CMK (cell line): ENCODE data around the gene BDH1.
"Not testable (repeated sequence)": the region's sequence is repeated elsewhere in the genome, so short reads cannot be mapped to it uniquely, and the experiment has no call there.

ENCODE experiments used
- DNase-seq: peaks from one replicate; pipeline ENCODE4 v3.0.0-alpha.2; 2010; ENCODE audit warnings: low read depth

BDH1 gene

GRCh38 chr3:197486861-197487260 lies 68.9 kb downstream of the BDH1 start:
- DNase-seq = no peak

GRCh38 chr3:197485143-197485542 lies 70.6 kb downstream of the BDH1 start:
- DNase-seq = no peak

- DNase-seq = no peak
These were observed 71.4 kb downstream of the BDH1 start for GRCh38 chr3:197484204-197484901.

- DNase-seq = no peak
These were observed 73.8 kb downstream of the BDH1 start for GRCh38 chr3:197482001-197482400.

- DNase-seq = no peak
These were observed 75.4 kb downstream of the BDH1 start for GRCh38 chr3:197480320-197480719.

GRCh38 chr3:197478746-197479668 lies 76.8 kb downstream of the BDH1 start:
- DNase-seq = no peak

- not testable (repeated sequence) for DNase-seq
These were observed 78.0 kb downstream of the BDH1 start for GRCh38 chr3:197477816-197478215.

GRCh38 chr3:197475997-197476525 lies 79.7 kb downstream of the BDH1 start:
- DNase-seq = no peak

GRCh38 chr3:197475514-197475913 lies 80.3 kb downstream of the BDH1 start:
- DNase-seq = no peak

- no peak for DNase-seq
These were observed 83.6 kb downstream of the BDH1 start for GRCh38 chr3:197472151-197472550.

GRCh38 chr3:197471221-197472010 lies 84.4 kb downstream of the BDH1 start:
- DNase-seq = no peak

- DNase-seq = no peak
These were observed 86.8 kb downstream of the BDH1 start for GRCh38 chr3:197468866-197469382.

- no peak for DNase-seq
These were observed 87.6 kb downstream of the BDH1 start for GRCh38 chr3:197468167-197468566.

GRCh38 chr3:197466586-197467399 lies 89.0 kb downstream of the BDH1 start:
- DNase-seq = no peak

GRCh38 chr3:197465996-197466549 lies 89.7 kb downstream of the BDH1 start:
- DNase-seq = no peak

- no peak for DNase-seq
These were observed 90.4 kb downstream of the BDH1 start for GRCh38 chr3:197465197-197465995.

GRCh38 chr3:197464794-197465193 lies 91.0 kb downstream of the BDH1 start:
- no peak for DNase-seq

- no peak for DNase-seq
These were observed 92.5 kb downstream of the BDH1 start for GRCh38 chr3:197463279-197463678.

GRCh38 chr3:197462808-197463207 lies 93.0 kb downstream of the BDH1 start:
- no peak for DNase-seq

GRCh38 chr3:197460639-197461038 lies 95.1 kb downstream of the BDH1 start:
- DNase-seq = no peak
